Suprapubic skin (tissue), 3 donors: ENCODE data around the gene TMTC2.

Source experiments
- CTCF ChIP-seq, 2 donors: fragments of 200-600 bp in 1 of 2; fragments of 450-650 bp in 1 of 2; sonication (generic) in 1 of 2; IDR thresholded peaks; one replicate each; pipeline ENCODE4 v1.5.1; 2016 to 2019; ENCODE audit warnings: antibody characterized with exemption in 2 of 2, mild to moderate bottlenecking in 1 of 2, moderate library complexity in 1 of 2
- POLR2A ChIP-seq, 2 donors: fragments of 450-650 bp; IDR thresholded peaks; one replicate each; pipeline ENCODE4 v1.6.1; 2017; ENCODE audit warnings: antibody characterized with exemption in 2 of 2, mild to moderate bottlenecking in 2 of 2, moderate library complexity in 2 of 2

- no peak for TF ChIP-seq CTCF (IDR thresholded peaks at IDR 0.05)
- no peak for TF ChIP-seq POLR2A (IDR thresholded peaks at IDR 0.05)
These were observed 472.0 kb downstream of the TMTC2 start for GRCh38 chr12:83158613-83159207.
